ENCODE measurements around the gene AOC1. TPM values are rescaled to one million over a fixed set of nuclear protein-coding genes. Genes with fewer than 3 reads are reported as not detected.

AOC1 gene
- polyA plus RNA-seq, 2 of the 4 experiments (the other 2 are of a cell fraction) = not detected

- TF ChIP-seq RFX5 (IDR thresholded peaks at IDR 0.05) (no peak), BHLHE40 (IDR thresholded peaks at IDR 0.05; ENCODE audit: low read depth, low read length) (no peak), TFCP2L1 (CRISPR knock-in tag; IDR thresholded peaks at IDR 0.05) (no peak), SMC3 (IDR thresholded peaks at IDR 0.05) (no peak), NR3C1 (IDR thresholded peaks at IDR 0.05) (no peak)
These were observed 58.7 kb downstream of the AOC1 start (continued) for GRCh38 chr7:150910996-150911422.

Other genes starting within 250 kb of the AOC1 start
- not detected in 2 replicates for gene GIMAP6, start 220.1 kb upstream of the AOC1 start, polyA plus RNA-seq (2011; rRNA removed)
- gene GIMAP6, start 220.1 kb upstream of the AOC1 start, polyA plus RNA-seq (2017; fragmentation: RNase III; extraction: RNeasy Plus Mini Kit Qiagen cat#74134 plus additional on column Dnase treatment) = not detected in 3 replicates
- gene GIMAP2, start 166.8 kb upstream of the AOC1 start, polyA plus RNA-seq (2011; rRNA removed) = 0.12 and 0.14 TPM in 2 replicates
- gene GIMAP2, start 166.8 kb upstream of the AOC1 start, polyA plus RNA-seq (2017; fragmentation: RNase III; extraction: RNeasy Plus Mini Kit Qiagen cat#74134 plus additional on column Dnase treatment) = 0.12 TPM in 1 of 3 replicates, not detected in the others
- gene GIMAP1, start 135.9 kb upstream of the AOC1 start, polyA plus RNA-seq (2011; rRNA removed) = not detected in 2 replicates
- not detected in 3 replicates for gene GIMAP1, start 135.9 kb upstream of the AOC1 start, polyA plus RNA-seq (2017; fragmentation: RNase III; extraction: RNeasy Plus Mini Kit Qiagen cat#74134 plus additional on column Dnase treatment)
- gene GIMAP5, start 115.1 kb upstream of the AOC1 start, polyA plus RNA-seq (2011; rRNA removed) = not detected in 2 replicates
- gene GIMAP5, start 115.1 kb upstream of the AOC1 start, polyA plus RNA-seq (2017; fragmentation: RNase III; extraction: RNeasy Plus Mini Kit Qiagen cat#74134 plus additional on column Dnase treatment) = not detected in 3 replicates
- 0.10 and 0.26 TPM in 2 replicates for gene TMEM176B, start 52.2 kb upstream of the AOC1 start, polyA plus RNA-seq (2011; rRNA removed)
- not detected in 3 replicates for gene TMEM176B, start 52.2 kb upstream of the AOC1 start, polyA plus RNA-seq (2017; fragmentation: RNase III; extraction: RNeasy Plus Mini Kit Qiagen cat#74134 plus additional on column Dnase treatment)
- gene TMEM176A, start 51.7 kb upstream of the AOC1 start, polyA plus RNA-seq (2011; rRNA removed) = 0.05 TPM in 1 of 2 replicates, not detected in the other
- gene TMEM176A, start 51.7 kb upstream of the AOC1 start, polyA plus RNA-seq (2017; fragmentation: RNase III; extraction: RNeasy Plus Mini Kit Qiagen cat#74134 plus additional on column Dnase treatment) = not detected in 3 replicates
- 0.26 and 0.44 TPM in 2 replicates for gene KCNH2, start 125.8 kb downstream of the AOC1 start, polyA plus RNA-seq (2011; rRNA removed)
- 0.41 to 0.45 TPM (median 0.41 TPM) in 3 replicates for gene KCNH2, start 125.8 kb downstream of the AOC1 start, polyA plus RNA-seq (2017; fragmentation: RNase III; extraction: RNeasy Plus Mini Kit Qiagen cat#74134 plus additional on column Dnase treatment)
- 0.42 and 0.52 TPM in 2 replicates for gene NOS3, start 138.5 kb downstream of the AOC1 start, polyA plus RNA-seq (2011; rRNA removed)
- gene NOS3, start 138.5 kb downstream of the AOC1 start, polyA plus RNA-seq (2017; fragmentation: RNase III; extraction: RNeasy Plus Mini Kit Qiagen cat#74134 plus additional on column Dnase treatment) = 0.46 to 0.71 TPM (median 0.51 TPM) in 3 replicates
- 0.06 and 0.19 TPM in 2 replicates for gene ATG9B, start 172.0 kb downstream of the AOC1 start, polyA plus RNA-seq (2011; rRNA removed)
- gene ATG9B, start 172.0 kb downstream of the AOC1 start, polyA plus RNA-seq (2017; fragmentation: RNase III; extraction: RNeasy Plus Mini Kit Qiagen cat#74134 plus additional on column Dnase treatment) = 0.17 to 0.23 TPM (median 0.21 TPM) in 3 replicates
- 19.6 and 22.7 TPM in 2 replicates for gene ABCB8, start 175.9 kb downstream of the AOC1 start, polyA plus RNA-seq (2011; rRNA removed)
- 34.3 to 41.1 TPM (median 38.6 TPM) in 3 replicates for gene ABCB8, start 175.9 kb downstream of the AOC1 start, polyA plus RNA-seq (2017; fragmentation: RNase III; extraction: RNeasy Plus Mini Kit Qiagen cat#74134 plus additional on column Dnase treatment)
- 4.1 and 4.4 TPM in 2 replicates for gene ASIC3, start 196.0 kb downstream of the AOC1 start, polyA plus RNA-seq (2011; rRNA removed)
- 7.5 to 11.4 TPM (median 9.8 TPM) in 3 replicates for gene ASIC3, start 196.0 kb downstream of the AOC1 start, polyA plus RNA-seq (2017; fragmentation: RNase III; extraction: RNeasy Plus Mini Kit Qiagen cat#74134 plus additional on column Dnase treatment)
- 29.6 and 30.0 TPM in 2 replicates for gene CDK5, start 205.4 kb downstream of the AOC1 start, polyA plus RNA-seq (2011; rRNA removed)
- gene CDK5, start 205.4 kb downstream of the AOC1 start, polyA plus RNA-seq (2017; fragmentation: RNase III; extraction: RNeasy Plus Mini Kit Qiagen cat#74134 plus additional on column Dnase treatment) = 41.2 to 51.0 TPM (median 50.3 TPM) in 3 replicates
- gene SLC4A2, start 207.1 kb downstream of the AOC1 start, polyA plus RNA-seq (2011; rRNA removed) = 99.6 and 112 TPM in 2 replicates
- gene SLC4A2, start 207.1 kb downstream of the AOC1 start, polyA plus RNA-seq (2017; fragmentation: RNase III; extraction: RNeasy Plus Mini Kit Qiagen cat#74134 plus additional on column Dnase treatment) = 253 to 280 TPM (median 275 TPM) in 3 replicates
- 38.5 and 51.7 TPM in 2 replicates for gene FASTK, start 228.3 kb downstream of the AOC1 start, polyA plus RNA-seq (2011; rRNA removed)
- 66.0 to 78.6 TPM (median 72.4 TPM) in 3 replicates for gene FASTK, start 228.3 kb downstream of the AOC1 start, polyA plus RNA-seq (2017; fragmentation: RNase III; extraction: RNeasy Plus Mini Kit Qiagen cat#74134 plus additional on column Dnase treatment)
- gene TMUB1, start 231.0 kb downstream of the AOC1 start, polyA plus RNA-seq (2011; rRNA removed) = 12.4 and 14.0 TPM in 2 replicates
- 31.5 to 37.7 TPM (median 37.3 TPM) in 3 replicates for gene TMUB1, start 231.0 kb downstream of the AOC1 start, polyA plus RNA-seq (2017; fragmentation: RNase III; extraction: RNeasy Plus Mini Kit Qiagen cat#74134 plus additional on column Dnase treatment)
- gene AGAP3, start 234.0 kb downstream of the AOC1 start, polyA plus RNA-seq (2011; rRNA removed) = 33.8 and 34.1 TPM in 2 replicates
- gene AGAP3, start 234.0 kb downstream of the AOC1 start, polyA plus RNA-seq (2017; fragmentation: RNase III; extraction: RNeasy Plus Mini Kit Qiagen cat#74134 plus additional on column Dnase treatment) = 42.6 to 45.9 TPM (median 43.1 TPM) in 3 replicates

All from A549 (cell line).